Sigmoid colon (tissue), 4 donors: ENCODE results near the gene ETHE1.

Experiments used
- EP300 ChIP-seq, 4 donors: sonication (generic); formaldehyde crosslinking; IDR thresholded peaks; one replicate each; pipeline ENCODE4 v1.6.1; 2017; ENCODE audit warnings: antibody characterized with exemption in 4 of 4
- POLR2A ChIP-seq, 2 donors: fragments of 450-650 bp; IDR thresholded peaks; one replicate each; pipeline ENCODE4 v1.6.1; 2016; ENCODE audit warnings: antibody characterized with exemption in 2 of 2, mild to moderate bottlenecking in 2 of 2, moderate library complexity in 2 of 2
- TF ChIP-seq, protein P1 (sequence below), 4 experiments: fragments of 450-650 bp in 3 of 4; fragments of 200-600 bp in 1 of 4; IDR thresholded peaks; one replicate each; pipeline ENCODE4 v1.5.1; 2016 to 2019; ENCODE audit warnings: antibody characterized with exemption in 4 of 4, mild to moderate bottlenecking in 3 of 4, moderate library complexity in 2 of 4

- TF ChIP-seq POLR2A (IDR thresholded peaks at IDR 0.05) (no peak), EP300 (IDR thresholded peaks at IDR 0.05) (no peak)
- TF ChIP-seq, protein P1, sequence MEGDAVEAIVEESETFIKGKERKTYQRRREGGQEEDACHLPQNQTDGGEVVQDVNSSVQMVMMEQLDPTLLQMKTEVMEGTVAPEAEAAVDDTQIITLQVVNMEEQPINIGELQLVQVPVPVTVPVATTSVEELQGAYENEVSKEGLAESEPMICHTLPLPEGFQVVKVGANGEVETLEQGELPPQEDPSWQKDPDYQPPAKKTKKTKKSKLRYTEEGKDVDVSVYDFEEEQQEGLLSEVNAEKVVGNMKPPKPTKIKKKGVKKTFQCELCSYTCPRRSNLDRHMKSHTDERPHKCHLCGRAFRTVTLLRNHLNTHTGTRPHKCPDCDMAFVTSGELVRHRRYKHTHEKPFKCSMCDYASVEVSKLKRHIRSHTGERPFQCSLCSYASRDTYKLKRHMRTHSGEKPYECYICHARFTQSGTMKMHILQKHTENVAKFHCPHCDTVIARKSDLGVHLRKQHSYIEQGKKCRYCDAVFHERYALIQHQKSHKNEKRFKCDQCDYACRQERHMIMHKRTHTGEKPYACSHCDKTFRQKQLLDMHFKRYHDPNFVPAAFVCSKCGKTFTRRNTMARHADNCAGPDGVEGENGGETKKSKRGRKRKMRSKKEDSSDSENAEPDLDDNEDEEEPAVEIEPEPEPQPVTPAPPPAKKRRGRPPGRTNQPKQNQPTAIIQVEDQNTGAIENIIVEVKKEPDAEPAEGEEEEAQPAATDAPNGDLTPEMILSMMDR (IDR thresholded peaks at IDR 0.05) = no peak
Measured at GRCh38 chr19:43470288-43470687, 56.7 kb downstream of the ETHE1 start.
